ENCODE data around the gene NPHS1.
"Not testable (repeated sequence)": the region's sequence is repeated elsewhere in the genome, so short reads cannot be mapped to it uniquely, and the experiment has no call there.

The NPHS1 gene, protein sequence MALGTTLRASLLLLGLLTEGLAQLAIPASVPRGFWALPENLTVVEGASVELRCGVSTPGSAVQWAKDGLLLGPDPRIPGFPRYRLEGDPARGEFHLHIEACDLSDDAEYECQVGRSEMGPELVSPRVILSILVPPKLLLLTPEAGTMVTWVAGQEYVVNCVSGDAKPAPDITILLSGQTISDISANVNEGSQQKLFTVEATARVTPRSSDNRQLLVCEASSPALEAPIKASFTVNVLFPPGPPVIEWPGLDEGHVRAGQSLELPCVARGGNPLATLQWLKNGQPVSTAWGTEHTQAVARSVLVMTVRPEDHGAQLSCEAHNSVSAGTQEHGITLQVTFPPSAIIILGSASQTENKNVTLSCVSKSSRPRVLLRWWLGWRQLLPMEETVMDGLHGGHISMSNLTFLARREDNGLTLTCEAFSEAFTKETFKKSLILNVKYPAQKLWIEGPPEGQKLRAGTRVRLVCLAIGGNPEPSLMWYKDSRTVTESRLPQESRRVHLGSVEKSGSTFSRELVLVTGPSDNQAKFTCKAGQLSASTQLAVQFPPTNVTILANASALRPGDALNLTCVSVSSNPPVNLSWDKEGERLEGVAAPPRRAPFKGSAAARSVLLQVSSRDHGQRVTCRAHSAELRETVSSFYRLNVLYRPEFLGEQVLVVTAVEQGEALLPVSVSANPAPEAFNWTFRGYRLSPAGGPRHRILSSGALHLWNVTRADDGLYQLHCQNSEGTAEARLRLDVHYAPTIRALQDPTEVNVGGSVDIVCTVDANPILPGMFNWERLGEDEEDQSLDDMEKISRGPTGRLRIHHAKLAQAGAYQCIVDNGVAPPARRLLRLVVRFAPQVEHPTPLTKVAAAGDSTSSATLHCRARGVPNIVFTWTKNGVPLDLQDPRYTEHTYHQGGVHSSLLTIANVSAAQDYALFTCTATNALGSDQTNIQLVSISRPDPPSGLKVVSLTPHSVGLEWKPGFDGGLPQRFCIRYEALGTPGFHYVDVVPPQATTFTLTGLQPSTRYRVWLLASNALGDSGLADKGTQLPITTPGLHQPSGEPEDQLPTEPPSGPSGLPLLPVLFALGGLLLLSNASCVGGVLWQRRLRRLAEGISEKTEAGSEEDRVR (N-terminal part only)

DNA sequence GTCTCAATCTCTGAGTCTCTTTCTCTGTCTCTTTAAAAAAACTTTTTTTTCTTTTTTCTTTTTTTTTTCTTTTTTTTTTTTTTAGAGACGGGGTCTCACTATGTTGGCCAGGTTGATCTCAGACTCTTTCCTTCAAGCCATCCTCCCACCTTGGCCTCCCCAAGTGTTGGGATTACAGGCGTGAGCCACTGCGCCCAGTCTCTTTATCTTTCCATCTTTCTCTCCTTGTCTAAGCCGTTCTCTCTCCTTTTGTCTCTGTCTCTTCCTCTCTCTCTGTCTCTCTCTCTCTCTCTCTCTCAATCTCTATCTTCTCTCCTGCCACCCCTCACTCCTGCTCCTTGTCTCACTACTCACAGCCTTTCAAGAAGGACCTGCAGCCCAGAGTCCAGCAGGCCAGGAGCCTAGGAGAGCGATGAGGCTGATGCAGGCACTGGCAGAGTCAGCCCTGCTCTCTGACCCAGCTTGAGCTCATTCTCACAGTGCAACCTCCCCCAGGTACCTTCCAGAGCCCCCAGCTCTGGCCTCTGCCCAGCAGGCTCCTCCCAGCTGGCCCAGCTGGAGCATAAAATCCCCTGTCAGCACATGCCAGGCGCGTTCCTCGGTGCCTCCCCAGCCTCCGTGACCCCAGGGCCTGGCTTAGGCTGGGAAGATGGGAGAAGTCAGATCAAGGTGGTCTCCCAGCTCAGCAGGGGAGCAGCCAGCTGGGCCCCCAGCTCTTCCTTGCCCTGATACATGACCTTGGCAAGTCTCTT is at the start of gene NPHS1:
TSS of gene NPHS1 (minus strand) at position 476 of the 752 bp plus-strand sequence. CDS start 667 bp downstream, outside the sequence.
- peak within 1 kb of the TSS; percentile 78 for H3K27ac Mint-ChIP-seq
- H3K9me3 Mint-ChIP-seq = no peaks in the 10 kb centered on the region
- no peak within 1 kb of the TSS for H3K4me3 Mint-ChIP-seq
- DNase-seq (ENCODE audit: low spot score in 2 of 2) (no peak), ATAC-seq (no peak)
- peaks cover 20% of the 10 kb centered on the region for H3K4me1 Mint-ChIP-seq
- no peaks in the 10 kb centered on the region for H3K36me3 Mint-ChIP-seq

DNA sequence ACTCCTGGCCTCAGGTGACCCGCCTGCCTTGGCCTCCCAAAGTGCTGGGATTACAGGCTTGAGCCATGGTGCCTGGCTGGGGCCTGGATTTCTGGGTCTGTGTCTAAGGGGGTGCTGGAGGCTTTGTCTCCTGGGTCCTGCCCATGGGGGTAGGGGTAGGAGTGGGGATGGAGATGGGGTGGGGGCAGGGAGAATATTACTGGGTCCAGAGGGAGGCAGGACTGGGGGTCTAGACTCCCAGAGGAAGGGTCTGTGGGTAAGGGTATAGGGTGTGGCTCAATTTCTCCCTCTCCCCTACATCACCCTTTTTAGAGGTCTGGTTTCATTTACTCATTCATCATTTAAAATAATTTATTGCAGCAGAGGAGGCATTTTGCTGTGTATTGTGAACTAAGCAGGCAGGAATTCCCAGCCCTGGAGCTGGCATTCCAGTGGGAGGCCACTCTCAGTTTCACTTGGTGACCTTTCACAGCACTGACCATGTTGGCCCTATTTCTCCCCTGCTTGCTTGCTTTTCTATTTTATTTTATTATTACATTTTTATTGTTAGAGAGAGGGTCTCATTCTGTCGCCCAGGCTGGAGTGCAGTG is 48.8 kb upstream of the NPHS1 start:
- peaks cover 76% of the 10 kb centered on the region for H3K36me3 Mint-ChIP-seq
- no peak for DNase-seq (ENCODE audit: low spot score in 2 of 2)
- no peak for ATAC-seq
- H3K4me1 Mint-ChIP-seq = peaks cover 73% of the 10 kb centered on the region
- no peaks in the 10 kb centered on the region for H3K9me3 Mint-ChIP-seq
- peak overlapping the region; percentile 99 for H3K27ac Mint-ChIP-seq
- H3K4me3 Mint-ChIP-seq = peak overlapping the region; percentile 84

DNA sequence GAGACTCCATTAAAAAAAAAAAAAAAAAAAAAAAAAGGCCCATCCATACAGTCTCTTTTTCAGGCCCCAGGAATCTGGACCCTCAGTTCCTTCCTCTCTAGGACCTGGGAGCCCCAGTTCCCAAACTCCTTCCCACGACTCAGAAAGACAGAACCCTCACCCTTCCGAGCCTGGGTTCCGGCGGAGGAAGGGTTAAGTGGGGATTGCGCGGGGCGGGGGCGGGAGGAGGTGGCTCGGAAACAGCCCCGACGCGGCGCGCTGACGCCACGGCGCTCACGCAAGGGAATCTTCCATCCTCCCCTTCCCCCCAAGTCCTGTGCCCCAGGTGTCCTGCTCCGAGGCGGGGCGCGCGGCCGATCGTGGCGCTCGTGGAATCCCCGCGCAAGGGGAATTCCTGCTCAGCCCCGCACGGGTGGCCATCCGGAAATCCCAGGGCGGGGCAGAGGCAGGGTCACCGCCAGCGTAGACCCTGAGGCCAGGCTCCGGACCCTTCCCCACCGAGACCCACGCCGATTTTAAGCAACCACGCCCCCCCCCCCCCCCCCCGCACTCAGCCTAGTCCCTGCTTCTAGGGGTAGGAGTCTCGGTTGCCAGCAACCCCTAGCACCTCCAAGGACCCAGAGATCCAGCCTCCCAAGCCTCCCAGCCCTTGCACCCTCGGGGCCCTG is 47.4 kb upstream of the NPHS1 start:
- peak; percentile 73 to 88 for DNase-seq (ENCODE audit: low spot score in 2 of 2)
- H3K9me3 Mint-ChIP-seq = no peaks in the 10 kb centered on the region
- peaks cover 88% of the 10 kb centered on the region for H3K36me3 Mint-ChIP-seq
- H3K27ac Mint-ChIP-seq = peak overlapping the region; percentile 99
- H3K4me1 Mint-ChIP-seq = peaks cover 73% of the 10 kb centered on the region
- ATAC-seq = peak; percentile 76
- peak overlapping the region; percentile 84 for H3K4me3 Mint-ChIP-seq

DNA sequence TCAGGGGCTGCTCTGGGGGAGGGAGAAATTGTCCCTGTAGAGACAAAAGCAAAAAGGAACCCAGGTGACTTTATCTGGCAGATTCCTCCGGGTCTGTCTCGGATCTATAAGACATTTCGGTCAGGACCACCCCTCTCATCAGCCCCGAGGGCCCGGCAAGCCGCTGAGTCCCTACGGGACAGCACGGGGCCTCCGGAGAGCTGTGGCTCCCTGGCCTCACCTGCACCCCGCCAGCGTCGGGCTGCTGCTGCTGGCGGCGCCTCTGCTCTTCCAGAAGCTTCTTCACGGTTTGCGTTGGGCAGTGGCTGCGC is 46.1 kb upstream of the NPHS1 start:
- peak overlapping the region; percentile 84 for H3K4me3 Mint-ChIP-seq
- H3K4me1 Mint-ChIP-seq = peaks cover 61% of the 10 kb centered on the region
- DNase-seq (ENCODE audit: low spot score in 2 of 2) (no peak), ATAC-seq (no peak)
- H3K9me3 Mint-ChIP-seq = no peaks in the 10 kb centered on the region
- H3K36me3 Mint-ChIP-seq = peaks cover 89% of the 10 kb centered on the region
- H3K27ac Mint-ChIP-seq = peak overlapping the region; percentile 99

DNA sequence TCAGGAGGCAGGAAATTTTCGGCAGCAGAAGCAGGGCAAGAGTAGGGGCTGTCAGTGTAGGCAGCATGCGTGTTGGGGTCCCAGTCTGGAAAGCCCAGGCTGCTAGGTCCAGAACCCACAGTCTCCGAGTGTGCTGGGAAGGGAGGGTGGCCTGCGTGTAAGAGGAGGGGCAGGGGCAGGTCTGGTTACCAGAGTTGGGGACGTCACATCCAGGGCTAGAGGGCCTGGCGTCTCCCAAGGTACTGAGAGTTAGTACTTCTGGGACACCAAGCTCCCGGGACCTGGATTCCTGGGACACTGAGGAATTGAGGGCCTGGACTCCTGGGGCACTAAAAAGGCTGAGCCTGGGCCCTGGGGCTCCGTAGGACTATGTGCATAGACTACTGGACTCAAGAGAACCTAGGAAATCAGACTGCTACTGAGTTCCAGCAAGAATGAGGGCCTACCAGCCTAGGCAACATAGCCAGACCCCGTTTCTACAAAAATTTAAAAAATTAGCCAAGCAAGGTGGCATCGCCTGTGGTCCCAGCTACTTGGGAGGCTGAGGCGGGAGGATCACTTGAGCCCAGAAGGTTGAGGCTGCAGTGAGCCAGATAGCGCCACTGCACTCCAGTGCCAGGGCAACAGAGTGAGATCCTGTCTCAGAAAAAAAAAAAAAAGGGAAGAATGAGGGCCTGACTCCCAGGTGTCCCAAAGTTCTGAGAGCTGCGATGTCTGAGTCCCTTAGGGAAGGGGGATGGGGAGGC is 45.6 kb upstream of the NPHS1 start:
- Mint-ChIP-seq H3K4me3 (peak overlapping the region; percentile 84), H3K4me1 (peaks cover 57% of the 10 kb centered on the region), H3K27ac (peak overlapping the region; percentile 99), H3K9me3 (no peaks in the 10 kb centered on the region), H3K36me3 (peaks cover 90% of the 10 kb centered on the region)
- ATAC-seq (no peak), DNase-seq (ENCODE audit: low spot score in 2 of 2) (no peak)

DNA sequence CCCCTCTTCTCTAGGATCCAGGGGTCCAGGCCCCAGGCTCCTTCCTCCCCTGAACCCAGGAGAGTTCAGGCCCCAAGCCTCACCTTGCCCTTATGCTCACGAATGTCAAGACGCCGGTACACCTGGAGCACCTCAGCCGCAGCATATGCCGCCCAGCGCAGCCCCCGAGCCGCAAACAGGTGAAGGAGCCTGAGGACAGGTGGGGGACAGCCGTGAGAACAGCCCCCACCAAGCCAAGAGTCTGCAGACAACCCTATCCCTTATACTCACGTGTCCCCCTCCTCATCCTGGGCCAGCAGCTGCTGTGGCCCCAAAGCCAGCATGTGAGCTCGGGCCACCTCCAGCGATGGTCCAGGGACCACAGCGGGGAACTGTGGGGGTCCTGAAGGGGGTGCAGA is 44.3 kb upstream of the NPHS1 start:
- peak overlapping the region; percentile 99 for H3K27ac Mint-ChIP-seq
- H3K36me3 Mint-ChIP-seq = peaks cover 95% of the 10 kb centered on the region

DNA sequence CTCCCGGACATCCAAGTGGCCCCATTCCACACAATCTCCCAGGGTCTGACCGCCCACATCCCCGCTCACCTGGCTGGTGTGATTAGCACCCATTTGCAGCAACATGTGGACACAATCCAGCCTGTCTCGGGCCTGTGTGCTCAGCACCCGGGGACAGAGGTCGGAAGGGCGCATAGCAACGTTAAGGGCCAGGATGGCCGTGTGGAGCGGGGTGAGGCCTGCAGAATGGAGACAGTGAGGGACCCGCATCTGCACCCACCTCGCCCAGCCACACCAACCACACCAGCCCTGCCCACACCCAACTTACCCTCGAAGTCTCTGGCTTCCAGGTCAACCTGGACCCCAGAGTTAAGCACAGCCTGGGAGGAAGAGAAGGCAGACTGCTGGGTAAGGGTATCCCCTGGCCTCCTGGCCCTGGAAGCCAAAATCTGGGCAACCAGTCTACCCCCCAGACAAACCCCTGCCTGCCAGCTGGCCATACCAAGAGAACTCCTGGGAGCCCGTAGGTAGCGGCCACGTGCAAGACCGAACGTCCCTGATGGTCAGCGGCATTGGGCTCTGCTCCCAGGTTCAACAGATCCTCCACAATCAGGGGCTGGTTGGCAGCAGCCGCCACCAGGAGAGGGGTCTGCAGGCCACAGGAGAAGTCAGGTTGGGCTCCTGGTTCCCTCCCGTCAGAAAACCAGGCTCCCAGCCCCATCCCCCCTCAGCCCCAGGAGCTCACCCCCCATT is 43.8 kb upstream of the NPHS1 start:
- DNase-seq (ENCODE audit: low spot score in 2 of 2) (no peak), ATAC-seq (no peak)
- peak overlapping the region; percentile 99 for H3K27ac Mint-ChIP-seq
- H3K4me3 Mint-ChIP-seq = peak overlapping the region; percentile 84
- H3K36me3 Mint-ChIP-seq = peaks cover 99% of the 10 kb centered on the region
- peaks cover 48% of the 10 kb centered on the region for H3K4me1 Mint-ChIP-seq
- H3K9me3 Mint-ChIP-seq = no peaks in the 10 kb centered on the region

More for the DNA sequence above, 44.3 kb upstream of the NPHS1 start:
- ATAC-seq (no peak), DNase-seq (ENCODE audit: low spot score in 2 of 2) (no peak)
- peak overlapping the region; percentile 84 for H3K4me3 Mint-ChIP-seq
- no peaks in the 10 kb centered on the region for H3K9me3 Mint-ChIP-seq
- H3K4me1 Mint-ChIP-seq = peaks cover 50% of the 10 kb centered on the region

DNA sequence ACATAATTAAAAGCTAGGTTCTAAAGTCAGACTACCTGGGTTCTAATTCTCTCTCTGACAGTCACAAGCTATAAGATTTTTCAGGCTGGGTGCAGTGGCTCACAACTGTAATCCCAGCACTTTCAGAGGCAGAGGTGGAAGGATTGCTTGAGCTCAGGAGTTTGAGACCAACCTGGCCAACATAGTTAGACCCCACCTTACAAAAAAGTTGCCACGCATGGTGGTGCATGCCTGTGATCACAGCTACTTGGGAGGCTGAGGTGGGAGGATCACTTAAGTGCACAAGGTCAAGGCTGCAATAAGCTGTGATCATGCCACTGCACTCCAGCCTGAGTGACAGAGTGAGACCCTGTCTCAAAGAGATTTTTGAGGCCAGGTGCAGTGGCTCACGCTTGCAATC is 42.0 kb upstream of the NPHS1 start:
- Mint-ChIP-seq H3K4me1 (peaks cover 42% of the 10 kb centered on the region), H3K27ac (no peak overlapping the region), H3K9me3 (no peaks in the 10 kb centered on the region), H3K4me3 (no peak overlapping the region), H3K36me3 (peaks cover 100% of the 10 kb centered on the region)
- DNase-seq (ENCODE audit: low spot score in 2 of 2) (no peak), ATAC-seq (no peak)

DNA sequence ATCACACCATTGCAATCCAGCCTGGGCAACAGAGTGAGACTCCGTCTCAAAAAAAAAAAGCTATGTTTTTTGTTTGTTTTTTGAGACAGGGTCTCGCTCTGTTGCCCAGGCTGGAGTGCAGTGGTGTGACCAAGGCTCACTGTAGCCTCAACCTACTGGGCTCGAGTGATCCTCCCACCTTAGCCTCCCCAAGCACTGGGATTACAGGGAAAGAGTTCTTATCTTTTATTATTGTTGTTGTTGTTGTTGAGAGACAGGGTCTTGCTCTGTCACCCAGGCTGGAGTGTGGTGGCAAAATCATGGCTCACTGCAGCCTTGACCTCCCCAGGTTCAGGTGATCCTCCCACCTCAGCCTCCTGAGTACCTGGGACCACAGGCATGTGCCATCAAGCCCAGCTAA is 39.5 kb upstream of the NPHS1 start:
- not testable (repeated sequence) for DNase-seq (ENCODE audit: low spot score in 2 of 2); ATAC-seq; H3K4me3 Mint-ChIP-seq; H3K27ac Mint-ChIP-seq; H3K9me3 Mint-ChIP-seq
- Mint-ChIP-seq H3K36me3 (peaks cover 100% of the 10 kb centered on the region), H3K4me1 (peaks cover 39% of the 10 kb centered on the region)

DNA sequence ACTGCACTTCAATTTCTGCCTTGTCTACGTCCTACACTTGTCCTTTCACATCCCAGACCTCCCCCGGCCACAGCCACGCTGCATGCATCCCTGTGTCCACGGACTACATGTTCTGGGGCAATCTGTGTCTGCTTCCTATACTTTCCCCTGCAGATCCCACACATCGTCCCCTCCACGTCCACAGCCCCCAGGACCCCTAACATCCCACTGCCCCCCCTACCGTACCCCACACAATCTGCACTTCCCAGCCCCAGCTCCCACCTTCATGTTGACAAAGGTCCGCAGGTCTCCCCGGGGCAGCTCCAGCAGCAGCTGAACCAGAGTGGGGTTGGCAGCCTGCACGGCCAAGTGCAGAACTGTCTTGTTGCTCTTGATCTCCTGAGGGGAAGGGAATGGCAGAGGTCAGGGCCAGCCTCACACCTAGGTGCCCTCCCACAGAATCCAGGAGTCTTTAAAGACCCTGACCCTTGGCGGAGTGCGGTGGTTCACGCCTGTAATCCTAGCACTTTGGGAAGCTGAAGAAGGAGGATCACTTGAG is 37.9 kb upstream of the NPHS1 start:
- Mint-ChIP-seq H3K4me3 (no peak overlapping the region), H3K9me3 (no peaks in the 10 kb centered on the region), H3K4me1 (peaks cover 31% of the 10 kb centered on the region), H3K36me3 (peaks cover 100% of the 10 kb centered on the region), H3K27ac (peak overlapping the region; percentile 70)
- ATAC-seq (no peak), DNase-seq (ENCODE audit: low spot score in 2 of 2) (no peak)

DNA sequence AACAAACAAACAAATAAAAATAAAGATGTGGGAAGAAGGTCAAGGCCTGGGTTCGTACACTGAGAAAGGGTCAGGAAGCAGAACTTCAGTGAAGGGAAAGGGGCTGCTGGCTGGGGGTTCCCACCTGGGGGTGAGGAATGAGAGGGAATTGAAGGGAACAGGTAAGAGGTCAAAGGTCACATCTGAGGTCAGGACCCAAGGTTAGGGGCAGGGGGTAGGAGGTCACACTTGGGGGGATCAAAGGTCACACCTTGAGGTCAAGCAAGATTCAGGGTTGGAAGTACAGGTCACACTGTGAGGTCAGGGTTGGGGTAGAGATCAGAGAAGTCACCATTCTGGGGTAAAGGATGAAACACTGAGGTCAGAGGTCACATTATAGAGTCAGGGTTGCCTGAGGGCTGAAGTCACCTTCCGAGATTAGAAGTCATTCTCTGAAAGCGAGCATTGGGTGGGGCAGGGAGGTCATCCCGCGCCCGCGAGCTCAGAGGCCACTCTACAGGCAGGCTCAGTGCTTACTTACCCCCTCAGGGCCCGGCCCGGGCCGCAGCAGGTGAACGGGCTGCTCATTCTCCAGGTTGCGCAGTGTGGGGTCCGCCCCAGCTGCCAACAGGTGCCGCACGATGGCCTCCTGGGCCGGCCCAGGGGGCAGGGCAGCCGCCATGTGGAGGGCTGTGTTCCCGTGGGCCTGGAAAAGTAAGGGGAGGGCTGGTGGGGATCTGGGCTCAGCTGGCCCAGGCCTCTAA is 37.2 kb upstream of the NPHS1 start:
- Mint-ChIP-seq H3K27ac (peak overlapping the region; percentile 70), H3K4me3 (no peak overlapping the region), H3K4me1 (peaks cover 31% of the 10 kb centered on the region), H3K36me3 (peaks cover 96% of the 10 kb centered on the region), H3K9me3 (no peaks in the 10 kb centered on the region)
- ATAC-seq (peak; percentile 19), DNase-seq (ENCODE audit: low spot score in 2 of 2) (no peak)

DNA sequence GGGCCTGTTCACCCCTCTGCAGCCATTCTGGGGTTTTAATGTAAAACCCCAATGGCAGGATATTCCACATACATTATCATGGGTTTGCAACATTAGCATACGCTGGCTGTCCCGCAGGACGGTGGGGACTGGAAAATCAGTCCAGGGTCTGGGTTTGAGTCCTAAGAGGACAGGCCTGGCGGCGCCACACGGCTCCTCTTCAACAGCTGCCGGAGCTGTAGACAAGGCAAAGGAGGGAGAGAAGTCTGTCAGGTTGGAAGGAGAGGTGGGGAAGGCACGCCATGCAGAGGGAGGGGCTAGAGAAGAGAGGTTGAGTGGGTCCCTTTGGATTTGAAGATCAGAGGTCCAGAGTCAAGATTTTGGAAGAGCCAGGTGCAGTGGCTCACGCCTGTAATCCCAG is 36.1 kb upstream of the NPHS1 start:
- H3K4me3 Mint-ChIP-seq = no peak overlapping the region
- H3K36me3 Mint-ChIP-seq = peaks cover 92% of the 10 kb centered on the region
- peaks cover 31% of the 10 kb centered on the region for H3K4me1 Mint-ChIP-seq
- ATAC-seq (no peak), DNase-seq (ENCODE audit: low spot score in 2 of 2) (no peak)
- peak overlapping the region; percentile 84 for H3K27ac Mint-ChIP-seq
- no peaks in the 10 kb centered on the region for H3K9me3 Mint-ChIP-seq

All from stimulated activated effector memory CD8-positive, alpha-beta T cell treated with anti-CD3 and anti-CD28 coated beads, Interleukin-12 subunit alpha, Interleukin-12 subunit beta, amount 100 ng/mL, for 72 hours (primary cell).